CD8-positive, alpha-beta T cell (primary cell): ENCODE measurements around the gene HLA-DRB5. TPM values are rescaled to one million over a fixed set of nuclear protein-coding genes. Genes with fewer than 3 reads are reported as not detected.

ENCODE experiments used
- total RNA-seq, 46 experiments: library from RNA in 2 of 46; stranded (reverse) in 2 of 46; gene quantifications; one replicate each; pipeline ENCODE4 v1.2.3 and lab custom pipeline; 2021 to 2026

HLA-DRB5 gene
- total RNA-seq, 2 experiments from 2014 or later, result 9.3 to 10.1 TPM

Other genes with a start within 250 kb of the HLA-DRB5 start
- gene TSBP1, start 158.4 kb downstream of the HLA-DRB5 start, total RNA-seq, result not detected
- not detected for gene BTNL2, start 123.1 kb downstream of the HLA-DRB5 start, total RNA-seq
- gene HLA-DRA, start 90.4 kb downstream of the HLA-DRB5 start, total RNA-seq, result 10 to 100 TPM; 37.8 to 37.9 TPM
- 10 to 100 TPM; 32.6 to 33.4 TPM for gene HLA-DRB1, start 59.6 kb upstream of the HLA-DRB5 start, total RNA-seq
- gene HLA-DQA1, start 107.1 kb upstream of the HLA-DRB5 start, total RNA-seq, result 1 to 10 TPM; 5.4 to 5.5 TPM
- gene HLA-DQB1, start 136.4 kb upstream of the HLA-DRB5 start, total RNA-seq, result 10 to 100 TPM; 27.5 to 30.6 TPM
- under 1 TPM; 0.22 to 0.30 TPM for gene HLA-DQA2, start 211.1 kb upstream of the HLA-DRB5 start, total RNA-seq
- 1 to 10 TPM in 1 of 2 experiments, under 1 TPM in 1; 0.67 to 1.4 TPM for gene HLA-DQB2, start 233.2 kb upstream of the HLA-DRB5 start, total RNA-seq